Femur (tissue), 1 donor: Measurements from ENCODE around the gene LITAFD.
"Not testable (repeated sequence)": the region's sequence is repeated elsewhere in the genome, so short reads cannot be mapped to it uniquely, and the experiment has no call there.

Source experiments
- DNase-seq: peaks from one replicate; pipeline ENCODE4 v3.0.0-alpha.2; 2017

The LITAFD gene

GRCh38 chr16:8858994-8859912, 22.9 kb upstream of the LITAFD start:
- DNase-seq, result no peak

- DNase-seq, result no peak
Observed at GRCh38 chr16:8859913-8860881, 22.0 kb upstream of the LITAFD start.

- no peak for DNase-seq
Observed at GRCh38 chr16:8861563-8862308, 20.4 kb upstream of the LITAFD start.

- DNase-seq, result no peak
Observed at GRCh38 chr16:8862309-8863130, 19.6 kb upstream of the LITAFD start.

- DNase-seq, result no peak
Observed at GRCh38 chr16:8863594-8864424, 18.3 kb upstream of the LITAFD start.

- no peak for DNase-seq
Observed at GRCh38 chr16:8864480-8865110, 17.6 kb upstream of the LITAFD start.

GRCh38 chr16:8865145-8865882, 16.8 kb upstream of the LITAFD start:
- no peak for DNase-seq

GRCh38 chr16:8866118-8866883, 15.8 kb upstream of the LITAFD start:
- peak; percentile 77 for DNase-seq

- DNase-seq, result no peak
Observed at GRCh38 chr16:8866884-8867215, 15.3 kb upstream of the LITAFD start.

GRCh38 chr16:8867216-8867931, 14.8 kb upstream of the LITAFD start:
- DNase-seq, result peak; percentile 64

GRCh38 chr16:8867932-8868415, 14.2 kb upstream of the LITAFD start:
- DNase-seq, result no peak

- DNase-seq, result peak; percentile 94
Observed at GRCh38 chr16:8868416-8869211, 13.5 kb upstream of the LITAFD start, which contains the start of gene CARHSP1. Gene CARHSP1 (minus strand): TSS chr16:8869006. CDS start chr16:8859328, 9,678 bp downstream.

- DNase-seq, result no peak
Observed at GRCh38 chr16:8869212-8869987, 12.8 kb upstream of the LITAFD start.

GRCh38 chr16:8869988-8870241, 12.2 kb upstream of the LITAFD start:
- not testable (repeated sequence) for DNase-seq

- DNase-seq, result no peak
Observed at GRCh38 chr16:8872071-8872470, 10.1 kb upstream of the LITAFD start.
